Caco-2 (cell line): ENCODE results near the gene CRYZ. TPM values are rescaled to one million over a fixed set of nuclear protein-coding genes. Genes with fewer than 3 reads are reported as not detected.

Experiments used
- BruUV-seq: library from RNA; stranded (reverse); fragments of 400-500 nt; replicated peaks from 2 replicates; lab custom pipeline; 2021; lab: Mats Ljungman, UMichigan
- CTCF ChIA-PET: fragments of 300-600 bp; sonication (Branson Sonifier 250); formaldehyde crosslinking; loops from one replicate; lab custom pipeline; 2022; ENCODE audit warnings: antibody characterized with exemption; lab: Charles Lee
- POLR2A ChIA-PET: fragments of 300-600 bp; sonication (Branson Sonifier 250); formaldehyde crosslinking; loops from one replicate; lab custom pipeline; 2022; ENCODE audit warnings: antibody characterized with exemption; lab: Charles Lee
- DNase-seq, 2 experiments: peaks; one replicate each; pipeline versions ENCODE4 v3.0.0 to v3.0.0-alpha.2; 2020 to 2022
- H3K27me3 ChIP-seq: replicated peaks from 2 replicates; pipeline ENCODE4 v1.6.0; 2011; ENCODE audit warnings: low read length; ENCODE audit not compliant: control insufficient read depth, insufficient read depth
- H3K36me3 ChIP-seq: 2 replicates; pipeline ENCODE4 v1.5.1; 2011; ENCODE audit warnings: low read length; ENCODE audit not compliant: control insufficient read depth, insufficient read depth
- H3K4me1 ChIP-seq: fragments of 250-450 bp; sonication (Bioruptor Pico); 2 replicates; pipeline ENCODE4 v1.5.1; 2020; ENCODE audit warnings: mild to moderate bottlenecking
- H3K4me3 ChIP-seq: 2 replicates; pipeline ENCODE4 v1.5.1; 2011; ENCODE audit warnings: low read depth, mild to moderate bottlenecking, control low read depth, low read length
- H3K9me3 ChIP-seq: fragments of 250-450 bp; sonication (Bioruptor Pico); 2 replicates; pipeline ENCODE4 v1.5.1; 2020; ENCODE audit warnings: mild to moderate bottlenecking, moderate library complexity
- H3K27ac Mint-ChIP-seq: one replicate; pipeline ENCODE4 v1.8.0; 2022; ENCODE audit warnings: mixed read lengths; ENCODE audit not compliant: unreplicated experiment
- H3K27me3 Mint-ChIP-seq: one replicate; pipeline ENCODE4 v1.8.0; 2022; ENCODE audit warnings: mixed read lengths; ENCODE audit not compliant: insufficient read depth, unreplicated experiment
- H3K36me3 Mint-ChIP-seq: one replicate; pipeline ENCODE4 v1.8.0; 2022; ENCODE audit warnings: mild to moderate bottlenecking, mixed read lengths; ENCODE audit not compliant: insufficient read depth, unreplicated experiment
- H3K4me1 Mint-ChIP-seq: one replicate; pipeline ENCODE4 v1.8.0; 2022; ENCODE audit warnings: low read depth, mixed read lengths; ENCODE audit not compliant: unreplicated experiment
- H3K4me3 Mint-ChIP-seq: one replicate; pipeline ENCODE4 v1.8.0; 2022; ENCODE audit warnings: mild to moderate bottlenecking, moderate library complexity, mixed read lengths; ENCODE audit not compliant: unreplicated experiment
- H3K9me3 Mint-ChIP-seq: one replicate; pipeline ENCODE4 v1.8.0; 2022; ENCODE audit warnings: mixed read lengths; ENCODE audit not compliant: unreplicated experiment
- CTCF ChIP-seq, 2 experiments: fragments of 200-600 bp in 1 of 2; IDR thresholded peaks; 1 replicate in 1 of 2; 2 replicates in 1 of 2; pipeline versions ENCODE4 v1.5.1 to v1.8.0; 2011 to 2022; ENCODE audit warnings: antibody characterized with exemption in 1 of 2, control low read depth in 1 of 2, inconsistent platforms in 1 of 2, low read depth in 1 of 2, low read length in 1 of 2, mild to moderate bottlenecking in 1 of 2, moderate library complexity in 1 of 2; ENCODE audit not compliant: insufficient read depth in 1 of 2, severe bottlenecking in 1 of 2, unreplicated experiment in 1 of 2
- intact Hi-C: fragments of 100-400 bp; cut with micrococcal nuclease; formaldehyde crosslinking; loops from one replicate; pipeline ENCODE4 v1.10.0; 2022; ENCODE audit not compliant: unreplicated experiment
- total RNA-seq: library from RNA; stranded (reverse); gene quantifications from 2 replicates; pipeline ENCODE4 v1.2.3, GENCODE V29; 2022

The CRYZ gene
- total RNA-seq, 1 experiment from 2014 or later, result 54.3 TPM

GRCh38 chr1:74699331-74699730, 33.5 kb downstream of the CRYZ start:
- no peaks in the 10 kb centered on the region for H3K27me3 Mint-ChIP-seq
- Histone ChIP-seq H3K9me3 (no peaks in the 10 kb centered on the region), H3K4me3 (no peak overlapping the region), H3K36me3 (no peaks in the 10 kb centered on the region), H3K4me1 (no peaks in the 10 kb centered on the region), H3K27me3 (no peaks in the 10 kb centered on the region)
- H3K36me3 Mint-ChIP-seq, result peaks cover 17% of the 10 kb centered on the region
- no peak overlapping the region for H3K4me3 Mint-ChIP-seq
- no peak for TF ChIP-seq CTCF (IDR thresholded peaks at IDR 0.05; ENCODE audit: insufficient read depth in 1 of 2, low read depth in 1 of 2, low read length in 1 of 2, severe bottlenecking in 1 of 2, unreplicated experiment in 1 of 2)
- H3K4me1 Mint-ChIP-seq, result no peaks in the 10 kb centered on the region
- H3K9me3 Mint-ChIP-seq, result no peaks in the 10 kb centered on the region
- BruUV-seq, result no TSS peak
- DNase-seq, result no peak
- CTCF ChIA-PET, result no interaction called here
- POLR2A ChIA-PET, result no interaction called here
- intact Hi-C loops, result no loop called here
- H3K27ac Mint-ChIP-seq, result no peak overlapping the region

- CTCF ChIA-PET, result no interaction called here
- Mint-ChIP-seq H3K27ac (no peak overlapping the region), H3K4me3 (no peak overlapping the region), H3K27me3 (no peaks in the 10 kb centered on the region), H3K36me3 (peaks cover 10% of the 10 kb centered on the region), H3K9me3 (no peaks in the 10 kb centered on the region), H3K4me1 (no peaks in the 10 kb centered on the region)
- H3K9me3 ChIP-seq, result no peaks in the 10 kb centered on the region
- POLR2A ChIA-PET, result no interaction called here
- no peak overlapping the region for H3K4me3 ChIP-seq
- no peaks in the 10 kb centered on the region for H3K36me3 ChIP-seq
- H3K27me3 ChIP-seq, result no peaks in the 10 kb centered on the region
- no peak for DNase-seq
- BruUV-seq, result no TSS peak
- intact Hi-C loops, result no loop called here
- H3K4me1 ChIP-seq, result no peaks in the 10 kb centered on the region
- TF ChIP-seq CTCF (IDR thresholded peaks at IDR 0.05; ENCODE audit: insufficient read depth in 1 of 2, low read depth in 1 of 2, low read length in 1 of 2, severe bottlenecking in 1 of 2, unreplicated experiment in 1 of 2), result no peak
Observed at GRCh38 chr1:74697832-74698231, 35.0 kb downstream of the CRYZ start.

- no peaks in the 10 kb centered on the region for H3K4me1 ChIP-seq
- H3K27ac Mint-ChIP-seq, result no peak overlapping the region
- no peak overlapping the region for H3K4me3 Mint-ChIP-seq
- no peaks in the 10 kb centered on the region for H3K27me3 ChIP-seq
- BruUV-seq, result no TSS peak
- peaks cover 6% of the 10 kb centered on the region for H3K4me1 Mint-ChIP-seq
- no peak overlapping the region for H3K4me3 ChIP-seq
- intact Hi-C loops, result loop anchor here (2.0 to 5.0 kb wide), 2 partner anchors 39 to 226 kb away; partner anchors contain the start of genes CRYZ and TYW3
- no peaks in the 10 kb centered on the region for H3K36me3 ChIP-seq
- TF ChIP-seq CTCF (IDR thresholded peaks at IDR 0.05; ENCODE audit: insufficient read depth in 1 of 2, low read depth in 1 of 2, low read length in 1 of 2, severe bottlenecking in 1 of 2, unreplicated experiment in 1 of 2), result no peak
- no peaks in the 10 kb centered on the region for H3K9me3 ChIP-seq
- no peaks in the 10 kb centered on the region for H3K36me3 Mint-ChIP-seq
- no peaks in the 10 kb centered on the region for H3K27me3 Mint-ChIP-seq
- no peaks in the 10 kb centered on the region for H3K9me3 Mint-ChIP-seq
- ChIA-PET POLR2A (no interaction called here), CTCF (no interaction called here)
- DNase-seq, result no peak
Observed at GRCh38 chr1:74693473-74693872, 39.4 kb downstream of the CRYZ start.
